SK-N-SH (cell line): ENCODE measurements around the gene NPIPB6.

Source experiments
- EP300 ChIP-seq, 2 experiments: IDR thresholded peaks; 2 replicates each; pipeline versions ENCODE4 v1.4.0 to v1.6.1; 2012; ENCODE audit warnings: borderline replicate concordance in 1 of 2, low read depth in 1 of 2, low read length in 1 of 2
- FOSL2 ChIP-seq: IDR thresholded peaks from 2 replicates; pipeline ENCODE4 v1.4.0; 2012; ENCODE audit warnings: low read depth, mild to moderate bottlenecking, moderate library complexity, borderline replicate concordance
- PBX3 ChIP-seq: IDR thresholded peaks from 2 replicates; pipeline ENCODE4; 2012
- POLR2AphosphoS5 ChIP-seq: IDR thresholded peaks from 2 replicates; pipeline ENCODE4 v1.6.1; 2012; ENCODE audit warnings: low read depth, low read length
- SIN3A ChIP-seq: IDR thresholded peaks from 2 replicates; pipeline ENCODE4 v1.6.1; 2012; ENCODE audit warnings: low read depth, mild to moderate bottlenecking, low read length, moderate library complexity, borderline replicate concordance
- TAF1 ChIP-seq: IDR thresholded peaks from 2 replicates; pipeline ENCODE4 v1.6.1; 2012; ENCODE audit warnings: low read depth, mild to moderate bottlenecking, low read length, moderate library complexity, borderline replicate concordance
- TEAD4 ChIP-seq: IDR thresholded peaks from 2 replicates; pipeline ENCODE4 v1.4.0; 2012; ENCODE audit warnings: mild to moderate bottlenecking, borderline replicate concordance; ENCODE audit not compliant: insufficient read depth
- TF ChIP-seq, protein P1 (sequence below): fragments of 200-600 bp; sonication (generic); IDR thresholded peaks from 2 replicates; pipeline ENCODE4 v1.6.1; 2017; ENCODE audit warnings: antibody characterized with exemption, mild to moderate bottlenecking, moderate library complexity
- TF ChIP-seq, protein P2 (sequence below): IDR thresholded peaks from 2 replicates; pipeline ENCODE4 v1.4.0; 2012; ENCODE audit warnings: low read depth

GRCh38 chr16:28326881-28327610 is 36.3 kb downstream of the NPIPB6 start:
- TF ChIP-seq, protein P1, sequence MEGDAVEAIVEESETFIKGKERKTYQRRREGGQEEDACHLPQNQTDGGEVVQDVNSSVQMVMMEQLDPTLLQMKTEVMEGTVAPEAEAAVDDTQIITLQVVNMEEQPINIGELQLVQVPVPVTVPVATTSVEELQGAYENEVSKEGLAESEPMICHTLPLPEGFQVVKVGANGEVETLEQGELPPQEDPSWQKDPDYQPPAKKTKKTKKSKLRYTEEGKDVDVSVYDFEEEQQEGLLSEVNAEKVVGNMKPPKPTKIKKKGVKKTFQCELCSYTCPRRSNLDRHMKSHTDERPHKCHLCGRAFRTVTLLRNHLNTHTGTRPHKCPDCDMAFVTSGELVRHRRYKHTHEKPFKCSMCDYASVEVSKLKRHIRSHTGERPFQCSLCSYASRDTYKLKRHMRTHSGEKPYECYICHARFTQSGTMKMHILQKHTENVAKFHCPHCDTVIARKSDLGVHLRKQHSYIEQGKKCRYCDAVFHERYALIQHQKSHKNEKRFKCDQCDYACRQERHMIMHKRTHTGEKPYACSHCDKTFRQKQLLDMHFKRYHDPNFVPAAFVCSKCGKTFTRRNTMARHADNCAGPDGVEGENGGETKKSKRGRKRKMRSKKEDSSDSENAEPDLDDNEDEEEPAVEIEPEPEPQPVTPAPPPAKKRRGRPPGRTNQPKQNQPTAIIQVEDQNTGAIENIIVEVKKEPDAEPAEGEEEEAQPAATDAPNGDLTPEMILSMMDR: peak; percentile 73
- TF ChIP-seq TAF1: no peak
- TF ChIP-seq PBX3: no peak
- no peak for TF ChIP-seq FOSL2
- no peak for TF ChIP-seq EP300 (IDR thresholded peaks at IDR 0.05; ENCODE audit: borderline replicate concordance in 1 of 2, low read depth in 1 of 2, low read length in 1 of 2)
- TF ChIP-seq POLR2AphosphoS5: no peak
- no peak for TF ChIP-seq TEAD4
- TF ChIP-seq, protein P2, sequence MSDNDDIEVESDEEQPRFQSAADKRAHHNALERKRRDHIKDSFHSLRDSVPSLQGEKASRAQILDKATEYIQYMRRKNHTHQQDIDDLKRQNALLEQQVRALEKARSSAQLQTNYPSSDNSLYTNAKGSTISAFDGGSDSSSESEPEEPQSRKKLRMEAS: no peak
- TF ChIP-seq SIN3A: no peak
